ENCODE measurements around the gene PHC2.

PHC2 gene

GRCh38 chr1:33346927-33347649, 83.8 kb downstream of the PHC2 start:
- no peak for FAIRE-seq
- DNase-seq (ENCODE audit: insufficient read length, low spot score) = no peak

GRCh38 chr1:33346533-33346926, 84.4 kb downstream of the PHC2 start:
- DNase-seq (ENCODE audit: insufficient read length, low spot score) = no peak
- no peak for FAIRE-seq
- TF ChIP-seq CTCF (IDR thresholded peaks at IDR 0.05; ENCODE audit: insufficient read depth, missing control alignments) = no peak

More at GRCh38 chr1:33346927-33347649, 83.8 kb downstream of the PHC2 start:
- TF ChIP-seq CTCF (IDR thresholded peaks at IDR 0.05; ENCODE audit: insufficient read depth, missing control alignments) = no peak

- no peak for FAIRE-seq
- no peak for TF ChIP-seq CTCF (IDR thresholded peaks at IDR 0.05; ENCODE audit: insufficient read depth, missing control alignments)
Observed at GRCh38 chr1:33344896-33345560, 85.9 kb downstream of the PHC2 start.

GRCh38 chr1:33343539-33343938, 87.4 kb downstream of the PHC2 start:
- TF ChIP-seq CTCF (IDR thresholded peaks at IDR 0.05; ENCODE audit: insufficient read depth, missing control alignments) = no peak
- FAIRE-seq (peak; percentile 16), DNase-seq (ENCODE audit: insufficient read length, low spot score) (no peak)

More at GRCh38 chr1:33344896-33345560, 85.9 kb downstream of the PHC2 start:
- DNase-seq (ENCODE audit: insufficient read length, low spot score) = no peak

- FAIRE-seq (no peak), DNase-seq (ENCODE audit: insufficient read length, low spot score) (no peak)
- TF ChIP-seq CTCF (IDR thresholded peaks at IDR 0.05; ENCODE audit: insufficient read depth, missing control alignments) = no peak
Observed at GRCh38 chr1:33342041-33342723, 88.7 kb downstream of the PHC2 start.

GRCh38 chr1:33341190-33341589, 89.7 kb downstream of the PHC2 start:
- no peak for TF ChIP-seq CTCF (IDR thresholded peaks at IDR 0.05; ENCODE audit: insufficient read depth, missing control alignments)
- FAIRE-seq = no peak
- no peak for DNase-seq (ENCODE audit: insufficient read length, low spot score)

Measured in D721Med (cell line).